ENCODE results near the gene EPO. TPM values are rescaled to one million over a fixed set of nuclear protein-coding genes. Genes with fewer than 3 reads are reported as not detected.
"Not testable (repeated sequence)": the region's sequence is repeated elsewhere in the genome, so short reads cannot be mapped to it uniquely, and the experiment has no call there.

Gene EPO
- total RNA-seq, 4 donors from 2014 or later, result not detected

- WGBS, 2 donors (ENCODE audit: low coverage in 1 of 2), result 53% methylated on average over 6 of the region's 6 CpGs; no CpG with 5 or more reads in 1 of the 2 donors
- TF ChIP-seq EP300 (IDR thresholded peaks at IDR 0.05; ENCODE audit: low read depth), result no peak
- TF ChIP-seq POLR2A (IDR thresholded peaks at IDR 0.05), result no peak
- TF ChIP-seq POLR2AphosphoS5 (IDR thresholded peaks at IDR 0.05), result no peak
- TF ChIP-seq CTCF (IDR thresholded peaks at IDR 0.05), result no peak
- H3K4me1 ChIP-seq, result peaks cover 0 to 8% (median 3%) of the 10 kb centered on the region in 4 donors
- no peak overlapping the region for H3K4me3 ChIP-seq
- intact Hi-C loops (cut with DNase I; ENCODE audit: low total_unique reads) (no loop called here), in situ Hi-C loops (cut with MboI; ENCODE audit: low pct_ligation_motif_present in 1 of 4, low pct_unique_long_range_greater_than_20kb in 1 of 4, low sequenced_read_pairs in 3 of 4) (loop anchor here in 3 of 4 donors (10.0 to 25.0 kb wide), 3 partner anchors 112 to 237 kb away; partner anchors contain the start of genes SPACDR (in 3 of the 3), FBXO24 (in 1 of the 3) and LRCH4 (in 1 of the 3))
- no peaks in the 10 kb centered on the region for H3K36me3 ChIP-seq
- H3K27me3 ChIP-seq, result peaks cover 25% of the 10 kb centered on the region
- H3K9me3 ChIP-seq, result no peaks in the 10 kb centered on the region
- no peak overlapping the region for H3K27ac ChIP-seq
- no peak for DNase-seq
Measured at GRCh38 chr7:100699018-100699417, 21.2 kb upstream of the EPO start.

GRCh38 chr7:100701089-100701488 lies 19.2 kb upstream of the EPO start:
- H3K4me3 ChIP-seq, H3K36me3 ChIP-seq, H3K27ac ChIP-seq, H3K9me3 ChIP-seq, H3K4me1 ChIP-seq, DNase-seq: not testable (repeated sequence)
- H3K27me3 ChIP-seq, result peaks cover 19% of the 10 kb centered on the region
- intact Hi-C loops (cut with DNase I; ENCODE audit: low total_unique reads) (loop anchor here (10.0 kb wide), 2 partner anchors 154 to 226 kb away; partner anchors contain the start of genes SLC12A9 and TSC22D4), in situ Hi-C loops (cut with MboI; ENCODE audit: low pct_ligation_motif_present in 1 of 4, low pct_unique_long_range_greater_than_20kb in 1 of 4, low sequenced_read_pairs in 3 of 4) (loop anchor here in 3 of 4 donors (5.0 to 25.0 kb wide), 3 partner anchors 156 to 239 kb away; partner anchors contain the start of genes SLC12A9 (in 1 of the 3), SPACDR (in 1 of the 3) and TRIP6 (in 1 of the 3))
- WGBS, 2 donors (ENCODE audit: low coverage in 1 of 2), result 67 to 83% methylated on average over 3 of the region's 3 CpGs

DNA sequence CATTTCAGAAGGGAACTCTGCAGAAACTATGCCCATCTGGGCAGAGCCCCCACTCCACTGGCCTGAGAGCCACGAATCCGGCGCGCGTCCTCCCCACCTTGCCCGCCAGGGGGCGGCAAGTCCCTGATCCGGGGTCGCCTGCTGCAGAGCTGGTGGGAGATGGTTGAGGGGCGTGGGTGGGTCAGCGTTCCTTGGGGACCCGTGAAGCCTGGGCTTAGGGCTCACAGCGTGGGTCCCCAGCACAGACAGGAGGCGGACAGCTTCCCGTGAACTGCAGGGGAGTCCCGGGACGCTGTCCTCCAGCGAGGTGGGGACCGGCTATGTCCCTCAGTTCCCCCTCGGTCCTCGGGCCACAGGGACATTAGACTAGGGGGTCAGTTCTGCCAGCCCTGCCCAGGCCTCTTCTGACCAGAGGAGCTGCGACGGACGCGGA lies 14.9 kb upstream of the EPO start:
- no peaks in the 10 kb centered on the region for H3K36me3 ChIP-seq
- H3K27ac ChIP-seq, result peak overlapping the region; percentile 93 to 96 (median 94)
- WGBS, 2 donors (ENCODE audit: low coverage in 1 of 2), result 1% methylated on average over 18 of the region's 25 CpGs; no CpG with 5 or more reads in 1 of the 2 donors
- H3K27me3 ChIP-seq, result peaks cover 2% of the 10 kb centered on the region
- TF ChIP-seq CTCF (IDR thresholded peaks at IDR 0.05) (peak; percentile 94 to 97 (median 94)), EP300 (IDR thresholded peaks at IDR 0.05; ENCODE audit: low read depth) (no peak), POLR2A (IDR thresholded peaks at IDR 0.05) (no peak)
- in situ Hi-C loops (cut with MboI; ENCODE audit: low pct_ligation_motif_present in 1 of 4, low pct_unique_long_range_greater_than_20kb in 1 of 4, low sequenced_read_pairs in 3 of 4), result loop anchor here in 2 of 4 donors (25.0 kb wide), 2 partner anchors 157 to 243 kb away; partner anchors contain the start of genes SLC12A9 (in 1 of the 2), SPACDR (in 1 of the 2) and TRIP6 (in 1 of the 2)
- intact Hi-C loops (cut with DNase I; ENCODE audit: low total_unique reads), result loop anchor here (10.0 kb wide), 2 partner anchors 149 to 231 kb away; partner anchors contain the start of genes SLC12A9 and TSC22D4
- H3K4me1 ChIP-seq, result peaks cover 7 to 21% (median 12%) of the 10 kb centered on the region in 4 donors
- peak overlapping the region; percentile 68 to 92 (median 82) for H3K4me3 ChIP-seq
- DNase-seq, result peak; percentile 81
- H3K9me3 ChIP-seq, result no peaks in the 10 kb centered on the region

DNA sequence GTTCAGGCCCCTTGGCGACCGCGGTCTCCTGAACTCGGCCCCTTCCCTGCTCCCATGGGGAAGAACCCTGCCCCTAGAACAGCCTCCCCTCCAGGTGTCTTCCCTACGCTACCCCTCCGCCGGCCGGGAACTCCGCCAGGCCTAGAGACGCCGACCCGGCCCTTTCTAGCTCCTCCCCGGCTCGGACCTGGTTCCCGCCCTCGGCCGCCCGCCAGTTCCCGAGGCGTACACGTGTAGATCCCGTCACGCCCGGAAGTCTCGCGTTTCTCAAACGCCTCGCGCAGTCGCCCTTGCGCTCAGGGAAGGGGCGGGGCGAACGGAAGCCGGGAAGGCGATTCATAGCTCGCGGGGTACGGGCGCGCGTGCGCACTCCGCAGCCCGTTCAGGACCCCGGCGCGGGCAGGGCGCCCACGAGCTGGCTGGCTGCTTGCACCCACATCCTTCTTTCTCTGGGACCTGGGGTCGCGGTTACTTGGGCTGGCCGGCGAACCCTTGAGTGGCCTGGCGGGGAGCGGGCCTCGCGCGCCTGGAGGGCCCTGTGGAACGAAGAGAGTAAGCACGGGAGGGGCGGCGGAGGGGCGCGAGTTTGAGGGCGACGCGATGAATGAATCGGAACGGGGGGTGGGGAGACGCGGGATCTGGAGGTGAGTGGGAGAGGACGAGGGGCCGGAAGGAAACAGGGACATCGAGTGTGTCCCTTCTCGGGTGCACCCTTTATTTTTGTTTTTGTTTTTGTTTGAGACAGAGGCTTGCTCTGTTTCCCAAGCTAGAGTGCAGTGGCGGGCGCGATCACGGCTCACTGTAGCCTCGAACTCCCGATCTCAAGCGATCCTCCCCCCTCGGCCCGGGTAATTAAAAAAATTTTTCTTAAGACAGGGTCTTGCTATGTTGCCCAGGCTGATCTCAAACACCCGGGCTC lies 14.3 kb upstream of the EPO start, which contains the start of gene POP7:
POP7 (plus strand) TSS at position 369 of the 919 bp plus-strand sequence. CDS start 710 bp downstream, outside the sequence.
- intact Hi-C loops (cut with DNase I; ENCODE audit: low total_unique reads), result loop anchor here (10.0 kb wide), 2 partner anchors 149 to 231 kb away; partner anchors contain the start of genes SLC12A9 and TSC22D4
- 0 to 1% methylated on average over 10 to 86 of the region's 86 CpGs for WGBS, 2 donors (ENCODE audit: low coverage in 1 of 2)
- DNase-seq, result peak; percentile 99
- Histone ChIP-seq H3K4me1 (peaks cover 7 to 21% (median 12%) of the 10 kb centered on the region in 4 donors), H3K27ac (peak within 1 kb of the TSS; percentile 93 to 96 (median 94)), H3K27me3 (peaks cover 2% of the 10 kb centered on the region), H3K36me3 (no peaks in the 10 kb centered on the region), H3K9me3 (no peaks in the 10 kb centered on the region), H3K4me3 (peak within 1 kb of the TSS; percentile 82 to 92 (median 82))
- in situ Hi-C loops (cut with MboI; ENCODE audit: low pct_ligation_motif_present in 1 of 4, low pct_unique_long_range_greater_than_20kb in 1 of 4, low sequenced_read_pairs in 3 of 4), result loop anchor here in 2 of 4 donors (25.0 kb wide), 2 partner anchors 156 to 244 kb away; partner anchors contain the start of genes SLC12A9 (in 1 of the 2), SPACDR (in 1 of the 2) and TRIP6 (in 1 of the 2)
- TF ChIP-seq POLR2AphosphoS5 (IDR thresholded peaks at IDR 0.05), result peak; percentile 75 to 89 (median 78)
- no peak for TF ChIP-seq CTCF (IDR thresholded peaks at IDR 0.05)
- peak; percentile 77 for TF ChIP-seq POLR2A (IDR thresholded peaks at IDR 0.05)

Data from transverse colon (tissue), 4 donors.